Activated T-helper 1 cell treated with anti-CD3 and anti-CD28 coated beads, Interleukin-12 subunit alpha, Interleukin-12 subunit beta, Interleukin-2, Interleukin-4 antibody, amounts not matched to agents 30 ng/mL and 10 ng/mL and 1 ng/mL, durations not matched to agents 14 hours and 24 hours and 36 hours (primary cell): ENCODE data around the gene COL1A1. TPM values are rescaled to one million over a fixed set of nuclear protein-coding genes. Genes with fewer than 3 reads are reported as not detected.

ENCODE experiments used
- DNase-seq: peaks from one replicate; pipeline ENCODE4 v3.0.0; 2021; ENCODE audit warnings: low spot score
- H3K27ac Mint-ChIP-seq: one replicate; pipeline ENCODE4 v1.8.0; 2021; ENCODE audit warnings: mild to moderate bottlenecking, mixed read lengths
- H3K27me3 Mint-ChIP-seq: one replicate; pipeline ENCODE4 v1.8.0; 2022; ENCODE audit warnings: mild to moderate bottlenecking, moderate library complexity, mixed read lengths; ENCODE audit not compliant: insufficient read depth
- H3K36me3 Mint-ChIP-seq: one replicate; pipeline ENCODE4 v1.8.0; 2021; ENCODE audit warnings: low read depth, mixed read lengths
- H3K4me1 Mint-ChIP-seq: one replicate; pipeline ENCODE4 v1.8.0; 2021; ENCODE audit warnings: low read depth, mixed read lengths
- H3K4me3 Mint-ChIP-seq: one replicate; pipeline ENCODE4 v1.8.0; 2021; ENCODE audit warnings: mild to moderate bottlenecking, moderate library complexity, mixed read lengths
- H3K9me3 Mint-ChIP-seq: one replicate; pipeline ENCODE4 v1.8.0; 2021; ENCODE audit warnings: mixed read lengths
- intact Hi-C: fragments of 100-400 bp; cut with micrococcal nuclease; formaldehyde crosslinking; loops from one replicate; pipeline ENCODE4 v1.15.1; 2024
- total RNA-seq: library from RNA; stranded (reverse); gene quantifications from 2 replicates; pipeline ENCODE4 v1.2.3, GENCODE V29; 2022

COL1A1 gene
- total RNA-seq, 1 donor from 2014 or later, result 2.0 TPM

GRCh38 chr17:50174444-50174843, 27.0 kb downstream of the COL1A1 start:
- Mint-ChIP-seq H3K4me3 (no peak overlapping the region), H3K27ac (no peak overlapping the region), H3K36me3 (no peaks in the 10 kb centered on the region), H3K4me1 (peaks cover 20% of the 10 kb centered on the region), H3K27me3 (peaks cover 13% of the 10 kb centered on the region), H3K9me3 (no peaks in the 10 kb centered on the region)
- intact Hi-C loops, result no loop called here
- no peak for DNase-seq

GRCh38 chr17:50173335-50173941, 28.0 kb downstream of the COL1A1 start:
- H3K4me3 Mint-ChIP-seq, result no peak overlapping the region
- H3K9me3 Mint-ChIP-seq, result no peaks in the 10 kb centered on the region
- intact Hi-C loops, result no loop called here
- peaks cover 11% of the 10 kb centered on the region for H3K27me3 Mint-ChIP-seq
- no peak overlapping the region for H3K27ac Mint-ChIP-seq
- H3K36me3 Mint-ChIP-seq, result no peaks in the 10 kb centered on the region
- peaks cover 24% of the 10 kb centered on the region for H3K4me1 Mint-ChIP-seq
- DNase-seq, result no peak

- Mint-ChIP-seq H3K9me3 (no peaks in the 10 kb centered on the region), H3K4me1 (peaks cover 19% of the 10 kb centered on the region), H3K27me3 (peaks cover 10% of the 10 kb centered on the region), H3K4me3 (no peak overlapping the region), H3K27ac (no peak overlapping the region), H3K36me3 (no peaks in the 10 kb centered on the region)
- DNase-seq, result no peak
- intact Hi-C loops, result no loop called here
Measured at GRCh38 chr17:50172936-50173334, 28.5 kb downstream of the COL1A1 start.

- no peak overlapping the region for H3K27ac Mint-ChIP-seq
- peaks cover 17% of the 10 kb centered on the region for H3K4me1 Mint-ChIP-seq
- peaks cover 10% of the 10 kb centered on the region for H3K27me3 Mint-ChIP-seq
- intact Hi-C loops, result no loop called here
- no peak for DNase-seq
- no peak overlapping the region for H3K4me3 Mint-ChIP-seq
- H3K9me3 Mint-ChIP-seq, result no peaks in the 10 kb centered on the region
- H3K36me3 Mint-ChIP-seq, result no peaks in the 10 kb centered on the region
Measured at GRCh38 chr17:50172130-50172529, 29.3 kb downstream of the COL1A1 start.

- Mint-ChIP-seq H3K9me3 (no peaks in the 10 kb centered on the region), H3K27ac (no peak overlapping the region), H3K27me3 (peaks cover 10% of the 10 kb centered on the region), H3K4me3 (no peak overlapping the region), H3K4me1 (peaks cover 17% of the 10 kb centered on the region), H3K36me3 (no peaks in the 10 kb centered on the region)
- no peak for DNase-seq
- intact Hi-C loops, result no loop called here
Measured at GRCh38 chr17:50171371-50172071, 29.9 kb downstream of the COL1A1 start.

- intact Hi-C loops, result no loop called here
- DNase-seq, result no peak
- no peak overlapping the region for H3K27ac Mint-ChIP-seq
- H3K4me3 Mint-ChIP-seq, result no peak overlapping the region
- no peaks in the 10 kb centered on the region for H3K36me3 Mint-ChIP-seq
- no peaks in the 10 kb centered on the region for H3K9me3 Mint-ChIP-seq
- H3K4me1 Mint-ChIP-seq, result peaks cover 17% of the 10 kb centered on the region
- peaks cover 9% of the 10 kb centered on the region for H3K27me3 Mint-ChIP-seq
Measured at GRCh38 chr17:50170662-50171370, 30.6 kb downstream of the COL1A1 start.

- Mint-ChIP-seq H3K4me3 (no peak overlapping the region), H3K9me3 (no peaks in the 10 kb centered on the region), H3K4me1 (peaks cover 17% of the 10 kb centered on the region), H3K36me3 (no peaks in the 10 kb centered on the region), H3K27me3 (peaks cover 9% of the 10 kb centered on the region), H3K27ac (no peak overlapping the region)
- intact Hi-C loops, result loop anchor here (1.0 to 2.0 kb wide), 3 partner anchors 28 to 127 kb away; no protein-coding TSS in a partner anchor
- DNase-seq, result no peak
Measured at GRCh38 chr17:50169881-50170459, 31.5 kb downstream of the COL1A1 start.

- peak; percentile 47 for DNase-seq
- Mint-ChIP-seq H3K36me3 (no peaks in the 10 kb centered on the region), H3K27ac (peak overlapping the region; percentile 7)
Measured at GRCh38 chr17:50169121-50169764, 32.2 kb downstream of the COL1A1 start.

GRCh38 chr17:50168319-50168718, 33.1 kb downstream of the COL1A1 start:
- Mint-ChIP-seq H3K9me3 (no peaks in the 10 kb centered on the region), H3K4me1 (peaks cover 23% of the 10 kb centered on the region), H3K27me3 (peaks cover 8% of the 10 kb centered on the region), H3K4me3 (no peak overlapping the region), H3K36me3 (no peaks in the 10 kb centered on the region), H3K27ac (no peak overlapping the region)
- intact Hi-C loops, result loop anchor here (2.0 kb wide), 1 partner anchor 104 kb away; no protein-coding TSS in a partner anchor
- no peak for DNase-seq

More at GRCh38 chr17:50169121-50169764, 32.2 kb downstream of the COL1A1 start:
- peak overlapping the region; percentile 15 for H3K4me3 Mint-ChIP-seq
- intact Hi-C loops, result loop anchor here (1.0 to 2.0 kb wide), 3 partner anchors 29 to 128 kb away; no protein-coding TSS in a partner anchor
- H3K9me3 Mint-ChIP-seq, result no peaks in the 10 kb centered on the region
- H3K4me1 Mint-ChIP-seq, result peaks cover 17% of the 10 kb centered on the region
- peaks cover 9% of the 10 kb centered on the region for H3K27me3 Mint-ChIP-seq

GRCh38 chr17:50167371-50167770, 34.1 kb downstream of the COL1A1 start:
- Mint-ChIP-seq H3K36me3 (peaks cover 3% of the 10 kb centered on the region), H3K9me3 (peaks cover 3% of the 10 kb centered on the region), H3K4me3 (no peak overlapping the region), H3K27me3 (peaks cover 5% of the 10 kb centered on the region), H3K4me1 (peaks cover 30% of the 10 kb centered on the region), H3K27ac (no peak overlapping the region)
- DNase-seq, result no peak
- intact Hi-C loops, result no loop called here

- Mint-ChIP-seq H3K36me3 (peaks cover 5% of the 10 kb centered on the region), H3K4me3 (no peak overlapping the region), H3K9me3 (peaks cover 7% of the 10 kb centered on the region), H3K27me3 (peaks cover 5% of the 10 kb centered on the region), H3K27ac (no peak overlapping the region), H3K4me1 (peaks cover 37% of the 10 kb centered on the region)
- no peak for DNase-seq
- intact Hi-C loops, result no loop called here
Measured at GRCh38 chr17:50166518-50167181, 34.8 kb downstream of the COL1A1 start.

GRCh38 chr17:50165867-50166517, 35.4 kb downstream of the COL1A1 start, which contains the start of gene SGCA:
Gene SGCA (plus strand): TSS chr17:50166005. CDS start chr17:50166041, 36 bp downstream.
- no peak for DNase-seq
- Mint-ChIP-seq H3K36me3 (peaks cover 6% of the 10 kb centered on the region), H3K27ac (no peak within 1 kb of the TSS)

More at GRCh38 chr17:50165867-50166517, 35.4 kb downstream of the COL1A1 start, which contains the start of gene SGCA:
- intact Hi-C loops, result no loop called here
- peaks cover 8% of the 10 kb centered on the region for H3K9me3 Mint-ChIP-seq
- no peak within 1 kb of the TSS for H3K4me3 Mint-ChIP-seq
- H3K27me3 Mint-ChIP-seq, result peaks cover 3% of the 10 kb centered on the region
- peaks cover 37% of the 10 kb centered on the region for H3K4me1 Mint-ChIP-seq
